ENCODE data around the gene NPAS2.

DNA sequence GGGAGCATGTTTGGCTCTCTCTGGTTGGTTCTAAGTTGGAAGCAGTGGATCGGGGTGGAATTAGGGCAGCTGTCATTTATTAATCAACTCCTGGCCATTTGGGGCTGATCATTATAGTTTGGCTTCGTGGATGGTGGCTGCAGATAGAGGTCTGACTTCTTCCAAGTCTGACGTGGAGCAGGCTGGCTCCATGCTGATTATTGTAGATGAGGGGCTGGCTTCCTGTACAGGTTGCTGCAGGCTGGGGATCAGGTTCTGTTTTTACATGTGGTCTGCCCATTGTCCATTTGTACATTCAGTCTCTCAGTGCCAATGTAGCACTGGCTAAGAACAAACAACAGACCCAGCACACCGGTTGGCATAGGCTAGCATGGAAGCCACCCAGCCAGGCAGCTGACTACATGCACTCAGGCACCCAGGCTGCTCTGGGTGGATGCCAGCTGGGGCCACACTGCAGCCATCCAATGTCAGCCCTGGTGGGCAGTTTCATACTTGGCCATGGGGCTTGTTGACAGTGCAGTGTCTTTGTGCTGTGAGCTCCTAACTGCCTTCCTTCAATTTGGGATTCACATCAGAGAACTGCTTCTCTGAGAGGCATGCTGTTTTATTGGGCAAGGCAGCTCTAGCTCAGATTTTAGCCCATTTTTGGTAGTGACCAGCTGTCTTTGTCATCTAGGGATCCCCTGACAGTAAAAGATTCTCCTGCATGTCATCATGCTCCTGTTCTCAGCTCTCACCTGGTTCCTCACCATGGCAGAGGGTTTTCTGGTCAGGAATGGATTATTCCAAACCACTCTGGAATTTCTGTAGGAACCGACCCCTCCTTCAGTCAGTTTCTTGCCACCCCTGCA lies 25.4 kb downstream of the NPAS2 start:
- TF ChIP-seq CTCF (conservative IDR thresholded peaks at IDR 0.05 in 1 of 2, IDR thresholded peaks at IDR 0.05 in 1 of 2; ENCODE audit: low read depth in 1 of 2, low read length in 2 of 2) (no peak), EZH2 (IDR thresholded peaks at IDR 0.05; ENCODE audit: low read length, missing control alignments) (no peak)
